Thyroid gland (tissue), 4 donors: ENCODE results near the gene SPTBN4. TPM values are rescaled to one million over a fixed set of nuclear protein-coding genes. Genes with fewer than 3 reads are reported as not detected.

Source experiments
- DNase-seq, 2 donors: peaks; one replicate each; pipeline ENCODE4 v3.0.0-alpha.2; 2019
- H3K27ac ChIP-seq, 3 donors: fragments of 200-600 bp; sonication (generic); 1 replicate in 2 of 3; 2 replicates in 1 of 3; pipeline ENCODE4 v1.5.1; 2016 to 2019; ENCODE audit warnings: mild to moderate bottlenecking in 1 of 3, moderate library complexity in 1 of 3
- H3K27me3 ChIP-seq: fragments of 200-600 bp; sonication (generic); one replicate; pipeline ENCODE4 v1.5.1; 2019
- H3K36me3 ChIP-seq, 2 donors: fragments of 200-600 bp; sonication (generic); one replicate each; pipeline ENCODE4 v1.5.1; 2016 to 2019
- H3K4me1 ChIP-seq, 2 donors: fragments of 200-600 bp; sonication (generic); one replicate each; pipeline ENCODE4 v1.5.1; 2017 to 2019
- H3K4me3 ChIP-seq, 3 donors: fragments of 200-600 bp; sonication (generic); replicated peaks in 1 of 3; 1 replicate in 2 of 3; 2 replicates in 1 of 3; pipeline ENCODE4 v1.5.1; 2016; ENCODE audit warnings: mild to moderate bottlenecking in 1 of 3
- H3K9me3 ChIP-seq: fragments of 200-600 bp; sonication (generic); one replicate; pipeline ENCODE4 v1.5.1; 2017
- CTCF ChIP-seq, 6 experiments: fragments of 200-600 bp in 3 of 6; fragments of 450-650 bp in 3 of 6; sonication (generic) in 3 of 6; IDR thresholded peaks; one replicate each; pipeline ENCODE4 v1.5.1; 2016 to 2019; ENCODE audit warnings: antibody characterized with exemption in 6 of 6, mild to moderate bottlenecking in 2 of 6, inconsistent platforms in 1 of 6, moderate library complexity in 1 of 6
- POLR2A ChIP-seq, 2 donors: fragments of 450-650 bp; IDR thresholded peaks; one replicate each; pipeline ENCODE4 v1.6.1; 2017; ENCODE audit warnings: antibody characterized with exemption in 2 of 2, mild to moderate bottlenecking in 2 of 2, moderate library complexity in 1 of 2
- WGBS, 2 donors: methylation state at CpG; one replicate each; pipeline ENCODE4 v1.1.5; 2017; 5-methylcytosine and 5-hydroxymethylcytosine counted together
- intact Hi-C: fragments of 100-400 bp; cut with DNase I; formaldehyde crosslinking; loops from one replicate; pipeline ENCODE4 v1.15.1; 2023
- total RNA-seq, 4 donors: library from RNA; depleted of rRNA; stranded (reverse); fragments of >200 nt; gene quantifications; one replicate each; pipeline ENCODE4 v1.2.3, GENCODE V29; 2016

Gene SPTBN4
- total RNA-seq, 4 donors from 2014 or later = 0.67 to 2.7 (median 1.0) TPM

GRCh38 chr19:40529093-40529954, 62.5 kb downstream of the SPTBN4 start:
- H3K4me3 ChIP-seq = peak overlapping the region in 2 of 3 donors; percentile 15 to 41
- DNase-seq = peak; percentile 85 to 86
- intact Hi-C loops = loop anchor here (5.0 to 10.0 kb wide), 2 partner anchors 65 to 68 kb away; partner anchors contain the start of genes BLVRB and SPTBN4
- H3K27me3 ChIP-seq = no peaks in the 10 kb centered on the region
- TF ChIP-seq POLR2A (IDR thresholded peaks at IDR 0.05) = no peak
- TF ChIP-seq CTCF (IDR thresholded peaks at IDR 0.05) = peak; percentile 66 to 99 (median 92)
- H3K36me3 ChIP-seq = no peaks in the 10 kb centered on the region
- 9 to 11% methylated on average over 13 to 14 of the region's 54 CpGs for WGBS, 2 donors
- H3K9me3 ChIP-seq = no peaks in the 10 kb centered on the region
- no peak overlapping the region for H3K27ac ChIP-seq
- H3K4me1 ChIP-seq = peaks cover 0 to 14% of the 10 kb centered on the region in 2 donors

GRCh38 chr19:40530091-40530901, 63.5 kb downstream of the SPTBN4 start:
- 0 to 50% methylated on average over 1 to 4 of the region's 75 CpGs for WGBS, 2 donors
- H3K4me1 ChIP-seq = peaks cover 0 to 14% of the 10 kb centered on the region in 2 donors
- no peak overlapping the region for H3K4me3 ChIP-seq
- H3K36me3 ChIP-seq = no peaks in the 10 kb centered on the region
- no peak overlapping the region for H3K27ac ChIP-seq
- H3K9me3 ChIP-seq = no peaks in the 10 kb centered on the region
- intact Hi-C loops = no loop called here
- peak; percentile 23 to 28 for DNase-seq
- TF ChIP-seq CTCF (IDR thresholded peaks at IDR 0.05) (peak in 2 of 6 experiments; percentile 8 to 34), POLR2A (IDR thresholded peaks at IDR 0.05) (no peak)
- H3K27me3 ChIP-seq = no peaks in the 10 kb centered on the region

- intact Hi-C loops = no loop called here
- no peaks in the 10 kb centered on the region for H3K9me3 ChIP-seq
Measured at GRCh38 chr19:40533508-40533907, 66.7 kb downstream of the SPTBN4 start.

GRCh38 chr19:40534148-40534547, 67.3 kb downstream of the SPTBN4 start:
- intact Hi-C loops = no loop called here
- no peaks in the 10 kb centered on the region for H3K36me3 ChIP-seq
- no peaks in the 10 kb centered on the region for H3K9me3 ChIP-seq
- H3K27me3 ChIP-seq = no peaks in the 10 kb centered on the region
- TF ChIP-seq CTCF (IDR thresholded peaks at IDR 0.05) (no peak), POLR2A (IDR thresholded peaks at IDR 0.05) (no peak)
- no peak overlapping the region for H3K27ac ChIP-seq
- peaks cover 0 to 14% of the 10 kb centered on the region in 2 donors for H3K4me1 ChIP-seq
- WGBS, 2 donors = 77 to 86% methylated on average over 4 of the region's 4 CpGs
- DNase-seq = no peak
- no peak overlapping the region for H3K4me3 ChIP-seq

More at GRCh38 chr19:40533508-40533907, 66.7 kb downstream of the SPTBN4 start:
- DNase-seq = no peak
- H3K36me3 ChIP-seq = no peaks in the 10 kb centered on the region
- no peak overlapping the region for H3K27ac ChIP-seq
- no peak overlapping the region for H3K4me3 ChIP-seq
- WGBS, 2 donors = 88 to 90% methylated on average over 2 of the region's 2 CpGs
- H3K27me3 ChIP-seq = no peaks in the 10 kb centered on the region
- peaks cover 0 to 14% of the 10 kb centered on the region in 2 donors for H3K4me1 ChIP-seq
- TF ChIP-seq POLR2A (IDR thresholded peaks at IDR 0.05) = no peak
- no peak for TF ChIP-seq CTCF (IDR thresholded peaks at IDR 0.05)
